A673 (cell line): ENCODE data around the gene VSIG10L. TPM values are rescaled to one million over a fixed set of nuclear protein-coding genes. Genes with fewer than 3 reads are reported as not detected.

Experiments
- BruUV-seq: library from RNA; stranded (reverse); fragments of 400-500 nt; replicated peaks from 2 replicates; lab custom pipeline; 2021; lab: Mats Ljungman, UMichigan
- CTCF ChIA-PET: fragments of 300-600 bp; sonication (Branson Sonifier 250); formaldehyde crosslinking; loops from one replicate; lab custom pipeline; 2022; ENCODE audit warnings: antibody characterized with exemption; lab: Charles Lee
- POLR2A ChIA-PET: fragments of 300-600 bp; sonication (Branson Sonifier 250); formaldehyde crosslinking; loops from one replicate; lab custom pipeline; 2022; ENCODE audit warnings: antibody characterized with exemption; ENCODE audit not compliant: low non-redundant PET; lab: Charles Lee
- DNase-seq: peaks from one replicate; pipeline ENCODE4 v3.0.0-alpha.2; 2015; ENCODE audit warnings: low spot score
- H3K27ac ChIP-seq: fragments of 200-600 bp; sonication (generic); 2 replicates; pipeline ENCODE4 v1.5.1; 2016; ENCODE audit warnings: mixed run types, low read depth, mild to moderate bottlenecking, mixed read lengths, antibody characterized with exemption, low read length; ENCODE audit not compliant: poor library complexity, severe bottlenecking
- H3K27me3 ChIP-seq: fragments of 200-600 bp; sonication (generic); replicated peaks from 2 replicates; pipeline ENCODE4 v1.6.1; 2017; ENCODE audit warnings: mixed run types, low read depth, mild to moderate bottlenecking, mixed read lengths, antibody characterized with exemption, low read length; ENCODE audit not compliant: insufficient read depth, poor library complexity
- H3K36me3 ChIP-seq: fragments of 200-600 bp; sonication (generic); 2 replicates; pipeline ENCODE4 v1.6.1; 2016; ENCODE audit warnings: mixed run types, mild to moderate bottlenecking, mixed read lengths, antibody characterized with exemption, low read length; ENCODE audit not compliant: insufficient read depth, poor library complexity, severe bottlenecking
- H3K4me1 ChIP-seq: fragments of 200-600 bp; sonication (generic); 2 replicates; pipeline ENCODE4 v1.6.1; 2017; ENCODE audit warnings: mixed run types, mild to moderate bottlenecking, mixed read lengths, antibody characterized with exemption, low read length; ENCODE audit not compliant: insufficient read depth, poor library complexity, severe bottlenecking
- H3K4me3 ChIP-seq: fragments of 200-600 bp; sonication (generic); 2 replicates; pipeline ENCODE4 v1.5.1; 2016; ENCODE audit warnings: low read depth, mixed run types, mild to moderate bottlenecking, mixed read lengths, low read length; ENCODE audit not compliant: poor library complexity, severe bottlenecking
- H3K9me3 ChIP-seq: fragments of 200-600 bp; sonication (generic); 2 replicates; pipeline ENCODE4 v1.6.1; 2016; ENCODE audit warnings: mixed run types, low read depth, mild to moderate bottlenecking, mixed read lengths, antibody characterized with exemption, low read length; ENCODE audit not compliant: poor library complexity, severe bottlenecking
- EZH2 ChIP-seq: fragments of 200-600 bp; sonication (generic); IDR thresholded peaks from 2 replicates; pipeline ENCODE4 v1.6.1; 2017; ENCODE audit warnings: borderline replicate concordance, low read depth, mild to moderate bottlenecking, mixed read lengths, antibody characterized with exemption, low read length; ENCODE audit not compliant: poor library complexity, severe bottlenecking
- intact Hi-C: fragments of 100-400 bp; cut with micrococcal nuclease; formaldehyde crosslinking; loops from one replicate; pipeline ENCODE4 v1.10.0; 2022; ENCODE audit not compliant: unreplicated experiment
- total RNA-seq: library from RNA; stranded (reverse); gene quantifications from 2 replicates; pipeline ENCODE4 v1.2.3, GENCODE V29; 2021
- TF ChIP-seq, protein P1 (sequence below): fragments of 300-800, 200-600 bp; sonication (generic); conservative IDR thresholded peaks from 2 replicates; pipeline ENCODE4 v1.5.1; 2017; ENCODE audit warnings: low read depth, mild to moderate bottlenecking, antibody characterized with exemption, low read length, moderate library complexity, mixed read lengths

VSIG10L gene
- total RNA-seq, 1 experiment from 2014 or later: 0.69 TPM

GRCh38 chr19:51387924-51388389, 46.0 kb upstream of the VSIG10L start, which contains the start of gene LIM2:
Gene LIM2 (minus strand): TSS chr19:51387974. CDS start chr19:51387443, 531 bp downstream.
- no peak for DNase-seq
- TF ChIP-seq, protein P1, sequence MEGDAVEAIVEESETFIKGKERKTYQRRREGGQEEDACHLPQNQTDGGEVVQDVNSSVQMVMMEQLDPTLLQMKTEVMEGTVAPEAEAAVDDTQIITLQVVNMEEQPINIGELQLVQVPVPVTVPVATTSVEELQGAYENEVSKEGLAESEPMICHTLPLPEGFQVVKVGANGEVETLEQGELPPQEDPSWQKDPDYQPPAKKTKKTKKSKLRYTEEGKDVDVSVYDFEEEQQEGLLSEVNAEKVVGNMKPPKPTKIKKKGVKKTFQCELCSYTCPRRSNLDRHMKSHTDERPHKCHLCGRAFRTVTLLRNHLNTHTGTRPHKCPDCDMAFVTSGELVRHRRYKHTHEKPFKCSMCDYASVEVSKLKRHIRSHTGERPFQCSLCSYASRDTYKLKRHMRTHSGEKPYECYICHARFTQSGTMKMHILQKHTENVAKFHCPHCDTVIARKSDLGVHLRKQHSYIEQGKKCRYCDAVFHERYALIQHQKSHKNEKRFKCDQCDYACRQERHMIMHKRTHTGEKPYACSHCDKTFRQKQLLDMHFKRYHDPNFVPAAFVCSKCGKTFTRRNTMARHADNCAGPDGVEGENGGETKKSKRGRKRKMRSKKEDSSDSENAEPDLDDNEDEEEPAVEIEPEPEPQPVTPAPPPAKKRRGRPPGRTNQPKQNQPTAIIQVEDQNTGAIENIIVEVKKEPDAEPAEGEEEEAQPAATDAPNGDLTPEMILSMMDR: no peak
- no peak for TF ChIP-seq EZH2
- H3K4me3 ChIP-seq: no peak within 1 kb of the TSS
- POLR2A ChIA-PET: no interaction called here
- H3K4me1 ChIP-seq: no peaks in the 10 kb centered on the region
- CTCF ChIA-PET: no interaction called here
- intact Hi-C loops: no loop called here
- no TSS peak for BruUV-seq
- H3K36me3 ChIP-seq: no peaks in the 10 kb centered on the region
- no peaks in the 10 kb centered on the region for H3K27me3 ChIP-seq
- H3K9me3 ChIP-seq: no peaks in the 10 kb centered on the region
- H3K27ac ChIP-seq: no peak within 1 kb of the TSS

GRCh38 chr19:51386882-51387520, 45.1 kb upstream of the VSIG10L start:
- intact Hi-C loops: no loop called here

GRCh38 chr19:51382004-51382403, 40.1 kb upstream of the VSIG10L start:
- CTCF ChIA-PET: interaction anchor here (0.5 kb wide), 1 partner anchor 360 kb away, joined by 3 read pairs; no protein-coding TSS in a partner anchor

More at GRCh38 chr19:51386882-51387520, 45.1 kb upstream of the VSIG10L start:
- no peak overlapping the region for H3K27ac ChIP-seq
- POLR2A ChIA-PET: no interaction called here
- no peaks in the 10 kb centered on the region for H3K4me1 ChIP-seq
- TF ChIP-seq EZH2: no peak
- TF ChIP-seq, protein P1: no peak
- BruUV-seq: no TSS peak
- H3K9me3 ChIP-seq: no peaks in the 10 kb centered on the region
- no peak overlapping the region for H3K4me3 ChIP-seq
- H3K27me3 ChIP-seq: no peaks in the 10 kb centered on the region
- CTCF ChIA-PET: no interaction called here
- DNase-seq: no peak
- H3K36me3 ChIP-seq: no peaks in the 10 kb centered on the region

More at GRCh38 chr19:51382004-51382403, 40.1 kb upstream of the VSIG10L start:
- Histone ChIP-seq H3K4me1 (no peaks in the 10 kb centered on the region), H3K9me3 (no peaks in the 10 kb centered on the region), H3K27me3 (no peaks in the 10 kb centered on the region), H3K27ac (no peak overlapping the region), H3K36me3 (no peaks in the 10 kb centered on the region), H3K4me3 (no peak overlapping the region)
- POLR2A ChIA-PET: no interaction called here
- DNase-seq: no peak
- intact Hi-C loops: no loop called here
- no TSS peak for BruUV-seq
- TF ChIP-seq, protein P1: no peak
- no peak for TF ChIP-seq EZH2
